Mesothelial cell of epicardium (in vitro differentiated cells): ENCODE results near the gene EMX2. TPM values are rescaled to one million over a fixed set of nuclear protein-coding genes. Genes with fewer than 3 reads are reported as not detected.

Experiments used
- DNase-seq, 2 experiments: peaks; one replicate each; pipeline ENCODE4 v3.0.0; 2021; ENCODE audit warnings: low spot score in 2 of 2; ENCODE audit not compliant: unreplicated experiment in 2 of 2
- H3K27ac Mint-ChIP-seq: 2 replicates; pipeline ENCODE4 v1.8.0; 2021; ENCODE audit warnings: mixed read lengths
- H3K27me3 Mint-ChIP-seq: 2 replicates; pipeline ENCODE4 v1.8.0; 2021; ENCODE audit warnings: low read depth, mixed read lengths
- H3K36me3 Mint-ChIP-seq: 2 replicates; pipeline ENCODE4 v1.8.0; 2021; ENCODE audit warnings: mixed read lengths
- H3K4me1 Mint-ChIP-seq: 2 replicates; pipeline ENCODE4 v1.8.0; 2021; ENCODE audit warnings: mixed read lengths
- H3K4me3 Mint-ChIP-seq: 2 replicates; pipeline ENCODE4 v1.8.0; 2021; ENCODE audit warnings: mild to moderate bottlenecking, moderate library complexity, mixed read lengths
- H3K9me3 Mint-ChIP-seq: 2 replicates; pipeline ENCODE4 v1.8.0; 2021; ENCODE audit warnings: mixed read lengths
- total RNA-seq: library from RNA; stranded (reverse); gene quantifications from 3 replicates; pipeline ENCODE4 v1.2.1, GENCODE V29; 2021
- TF ChIP-seq, protein P1 (sequence below): fragments of 200-600 bp; sonication (generic); IDR thresholded peaks from one replicate; pipeline ENCODE4 v1.5.0; 2021; ENCODE audit warnings: antibody characterized with exemption; ENCODE audit not compliant: unreplicated experiment

EMX2 gene
- total RNA-seq, 1 donor from 2014 or later, result 2.8 TPM

DNA sequence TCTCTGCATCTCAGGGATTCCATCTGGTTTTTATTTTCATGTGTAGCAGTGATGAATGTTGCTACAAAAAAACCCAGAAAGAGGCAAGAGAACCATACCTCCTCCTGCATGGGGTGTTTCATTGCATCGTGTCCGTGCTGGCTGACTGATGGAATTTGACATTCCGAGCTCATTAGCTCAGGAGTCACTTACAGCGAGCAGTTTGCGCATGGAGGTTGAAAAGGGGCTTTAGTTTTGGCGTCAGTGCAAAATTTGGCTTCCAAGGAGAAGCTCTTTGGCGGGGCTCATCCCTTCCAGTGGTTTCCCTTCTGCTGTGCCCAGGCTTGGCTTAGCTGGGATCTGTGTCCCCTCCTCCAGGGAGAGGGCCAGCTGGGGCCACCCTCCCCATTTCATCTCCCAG is 25.8 kb downstream of the EMX2 start:
- no peak for DNase-seq
- TF ChIP-seq, protein P1, sequence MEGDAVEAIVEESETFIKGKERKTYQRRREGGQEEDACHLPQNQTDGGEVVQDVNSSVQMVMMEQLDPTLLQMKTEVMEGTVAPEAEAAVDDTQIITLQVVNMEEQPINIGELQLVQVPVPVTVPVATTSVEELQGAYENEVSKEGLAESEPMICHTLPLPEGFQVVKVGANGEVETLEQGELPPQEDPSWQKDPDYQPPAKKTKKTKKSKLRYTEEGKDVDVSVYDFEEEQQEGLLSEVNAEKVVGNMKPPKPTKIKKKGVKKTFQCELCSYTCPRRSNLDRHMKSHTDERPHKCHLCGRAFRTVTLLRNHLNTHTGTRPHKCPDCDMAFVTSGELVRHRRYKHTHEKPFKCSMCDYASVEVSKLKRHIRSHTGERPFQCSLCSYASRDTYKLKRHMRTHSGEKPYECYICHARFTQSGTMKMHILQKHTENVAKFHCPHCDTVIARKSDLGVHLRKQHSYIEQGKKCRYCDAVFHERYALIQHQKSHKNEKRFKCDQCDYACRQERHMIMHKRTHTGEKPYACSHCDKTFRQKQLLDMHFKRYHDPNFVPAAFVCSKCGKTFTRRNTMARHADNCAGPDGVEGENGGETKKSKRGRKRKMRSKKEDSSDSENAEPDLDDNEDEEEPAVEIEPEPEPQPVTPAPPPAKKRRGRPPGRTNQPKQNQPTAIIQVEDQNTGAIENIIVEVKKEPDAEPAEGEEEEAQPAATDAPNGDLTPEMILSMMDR, result no peak
- H3K27ac Mint-ChIP-seq, result peak overlapping the region; percentile 40
- no peaks in the 10 kb centered on the region for H3K9me3 Mint-ChIP-seq
- H3K36me3 Mint-ChIP-seq, result no peaks in the 10 kb centered on the region
- peaks cover 22% of the 10 kb centered on the region for H3K4me1 Mint-ChIP-seq
- no peak overlapping the region for H3K4me3 Mint-ChIP-seq
- peaks cover 88% of the 10 kb centered on the region for H3K27me3 Mint-ChIP-seq

DNA sequence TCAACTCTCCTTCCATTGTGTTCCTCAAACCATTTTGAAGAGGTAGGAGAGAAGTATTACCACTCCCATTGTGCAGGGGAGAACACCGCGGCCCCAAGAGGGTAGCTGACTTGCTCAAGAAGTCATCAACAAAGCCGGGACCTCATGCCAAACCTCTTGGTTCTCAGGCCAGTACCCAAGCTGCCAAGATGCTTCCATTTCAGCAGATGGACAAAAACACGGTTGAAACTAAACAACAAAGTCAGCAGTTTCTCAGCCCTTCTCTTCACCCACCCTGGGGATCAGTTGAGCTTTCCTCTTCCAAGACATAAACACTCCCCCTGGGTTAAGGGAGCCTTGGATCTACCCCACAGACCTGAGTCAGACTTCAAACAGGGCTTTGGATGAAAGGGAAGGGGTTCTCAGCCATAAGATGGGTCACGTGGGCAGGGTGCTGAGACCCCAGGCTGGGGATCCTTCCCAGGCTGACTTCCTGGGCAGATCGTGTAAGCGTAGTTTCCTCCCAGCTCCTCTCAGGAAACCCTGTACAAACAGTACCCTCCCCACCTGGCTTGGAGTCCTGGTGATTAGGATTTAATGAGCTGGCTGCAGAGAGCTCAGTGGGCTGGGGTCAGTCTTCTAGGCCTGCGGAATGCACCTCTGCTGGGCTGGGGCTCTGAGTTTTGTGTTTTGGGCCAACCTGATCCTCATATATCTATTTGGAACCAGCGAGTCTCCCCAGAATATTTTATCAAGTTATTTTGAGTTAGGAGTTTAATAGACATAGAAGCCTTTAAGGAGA is 27.3 kb downstream of the EMX2 start:
- TF ChIP-seq, protein P1, result no peak
- no peaks in the 10 kb centered on the region for H3K36me3 Mint-ChIP-seq
- H3K27me3 Mint-ChIP-seq, result peaks cover 87% of the 10 kb centered on the region
- H3K27ac Mint-ChIP-seq, result no peak overlapping the region
- H3K9me3 Mint-ChIP-seq, result no peaks in the 10 kb centered on the region
- H3K4me1 Mint-ChIP-seq, result peaks cover 23% of the 10 kb centered on the region
- DNase-seq, result no peak
- no peak overlapping the region for H3K4me3 Mint-ChIP-seq

DNA sequence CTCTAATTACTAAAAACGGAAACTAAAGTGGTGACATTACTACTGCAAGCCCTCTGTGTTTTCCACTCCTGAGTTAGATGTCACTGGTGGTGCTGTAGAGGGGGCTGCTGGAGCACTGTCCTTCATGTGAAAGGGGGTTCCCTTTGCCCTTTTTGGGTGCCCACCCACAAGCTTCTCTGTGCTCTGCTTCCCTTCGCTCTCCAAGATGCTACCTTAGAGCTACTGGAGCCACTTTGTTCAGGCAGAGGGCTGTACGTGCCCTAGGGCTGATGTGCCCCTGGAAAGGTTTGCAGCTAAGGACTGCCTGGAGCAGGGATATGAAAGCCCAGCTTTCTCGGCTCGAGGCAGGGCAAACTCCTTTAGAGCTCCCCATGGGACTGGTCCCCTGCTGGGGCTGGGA is 28.3 kb downstream of the EMX2 start:
- Mint-ChIP-seq H3K4me3 (no peak overlapping the region), H3K4me1 (peaks cover 19% of the 10 kb centered on the region), H3K27ac (no peak overlapping the region), H3K9me3 (no peaks in the 10 kb centered on the region), H3K27me3 (peaks cover 87% of the 10 kb centered on the region), H3K36me3 (no peaks in the 10 kb centered on the region)
- no peak for DNase-seq
- TF ChIP-seq, protein P1, result no peak

DNA sequence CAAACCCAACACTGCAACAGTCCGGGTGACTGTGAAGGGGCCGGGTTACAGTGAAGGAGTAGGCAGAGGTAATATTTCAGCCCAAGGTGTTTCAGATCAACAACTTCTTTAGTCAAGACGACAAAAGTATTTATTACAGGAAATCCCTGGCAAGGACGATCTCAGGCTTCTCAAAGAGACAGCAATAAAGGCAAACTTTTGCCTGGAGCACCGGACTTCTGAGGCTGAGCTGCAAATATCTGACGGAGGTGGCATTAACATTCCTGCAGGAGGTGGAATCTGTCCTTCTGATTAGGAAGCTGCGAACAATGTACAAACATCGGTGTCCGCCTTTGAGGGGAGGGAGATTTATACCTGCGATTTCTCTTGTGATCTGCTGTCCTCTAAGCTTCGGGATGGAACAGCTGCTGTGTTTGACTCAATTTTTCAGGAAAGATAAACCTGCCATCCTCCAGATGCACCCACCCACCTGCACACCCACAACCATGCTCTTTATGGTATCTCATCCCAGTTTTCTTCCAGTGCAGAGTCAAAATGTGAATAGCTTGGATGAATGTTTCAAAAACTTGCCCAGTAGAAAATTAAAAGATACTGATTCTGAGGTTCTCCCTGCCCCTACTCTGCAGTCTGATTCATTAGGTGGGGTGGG is 32.1 kb downstream of the EMX2 start:
- no peaks in the 10 kb centered on the region for H3K9me3 Mint-ChIP-seq
- no peaks in the 10 kb centered on the region for H3K36me3 Mint-ChIP-seq
- H3K4me3 Mint-ChIP-seq, result no peak overlapping the region
- peaks cover 11% of the 10 kb centered on the region for H3K4me1 Mint-ChIP-seq
- DNase-seq, result no peak
- H3K27ac Mint-ChIP-seq, result no peak overlapping the region
- H3K27me3 Mint-ChIP-seq, result peaks cover 92% of the 10 kb centered on the region
- TF ChIP-seq, protein P1, result no peak

DNA sequence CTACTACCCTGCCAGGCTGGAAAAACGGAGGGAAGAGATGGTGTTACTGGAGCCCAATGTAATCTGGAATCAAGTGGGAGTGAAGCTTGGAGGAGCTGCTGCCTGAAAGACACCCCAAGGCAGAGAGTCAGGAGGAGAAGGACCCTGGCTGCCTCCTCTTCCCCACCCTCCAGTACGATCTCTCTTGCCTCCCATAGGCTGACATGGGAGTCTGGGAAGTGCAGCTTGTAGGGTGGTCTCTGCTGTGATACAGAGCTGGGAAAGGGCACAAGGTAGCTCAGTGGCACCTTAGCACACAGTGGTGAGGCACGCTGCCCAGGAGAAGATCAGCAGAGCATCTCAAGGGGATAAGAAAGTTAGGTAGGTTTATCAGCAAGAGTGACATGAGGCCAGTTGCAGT is 35.9 kb downstream of the EMX2 start:
- Mint-ChIP-seq H3K27me3 (peaks cover 92% of the 10 kb centered on the region), H3K9me3 (no peaks in the 10 kb centered on the region), H3K36me3 (no peaks in the 10 kb centered on the region), H3K4me3 (no peak overlapping the region), H3K27ac (no peak overlapping the region), H3K4me1 (peaks cover 7% of the 10 kb centered on the region)
- TF ChIP-seq, protein P1, result no peak
- DNase-seq, result no peak
